IMR-90 (cell line): ENCODE data around the gene OLFML1. TPM values are rescaled to one million over a fixed set of nuclear protein-coding genes. Genes with fewer than 3 reads are reported as not detected.

ENCODE experiments used
- ATAC-seq: fragments of 200-7000 bp; cut with Tn5 transposase; 2 replicates; pipeline ENCODE4 v1.9.1; 2020; ENCODE audit warnings: low read depth, mild to moderate bottlenecking, moderate library complexity
- BruUV-seq: library from RNA; stranded (reverse); fragments of 400-500 nt; replicated peaks from 2 replicates; lab custom pipeline; 2021; lab: Mats Ljungman, UMichigan
- CTCF ChIA-PET: fragments of 300-600 bp; formaldehyde crosslinking; extraction: SDS; loops from one replicate; lab custom pipeline; 2021; ENCODE audit warnings: antibody characterized with exemption; lab: Yijun Ruan, JAX
- POLR2A ChIA-PET: fragments of 300-600 bp; sonication (Branson Sonifier 250); formaldehyde crosslinking; loops from one replicate; lab custom pipeline; 2022; ENCODE audit warnings: antibody characterized with exemption; ENCODE audit not compliant: unreplicated experiment; lab: Charles Lee
- DNase-seq: peaks from one replicate; pipeline ENCODE4 v3.0.0; 2013
- H2AFZ ChIP-seq: replicated peaks from 2 replicates; pipeline ENCODE3; 2013; ENCODE audit warnings: low read length, mild to moderate bottlenecking; ENCODE audit not compliant: poor library complexity
- H2AK5ac ChIP-seq: 2 replicates; pipeline ENCODE4 v1.6.1; 2013; ENCODE audit warnings: low read depth, low read length, inconsistent platforms
- H2AK9ac ChIP-seq: replicated peaks from 2 replicates; pipeline ENCODE3; 2013; ENCODE audit warnings: mild to moderate bottlenecking, low read depth, low read length, moderate library complexity; ENCODE audit not compliant: poor library complexity
- H2BK120ac ChIP-seq: 2 replicates; pipeline ENCODE4 v1.6.1; 2013; ENCODE audit warnings: low read depth, low read length, inconsistent platforms
- H2BK15ac ChIP-seq: 3 replicates; pipeline ENCODE4 v1.6.1; 2013; ENCODE audit warnings: low read depth, low read length, inconsistent platforms
- H2BK20ac ChIP-seq: 2 replicates; pipeline ENCODE4 v1.6.1; 2013; ENCODE audit warnings: low read depth, mild to moderate bottlenecking, inconsistent platforms, low read length, moderate library complexity
- H2BK5ac ChIP-seq: 2 replicates; pipeline ENCODE4 v1.6.1; 2013; ENCODE audit warnings: mild to moderate bottlenecking, low read depth, low read length, inconsistent platforms; ENCODE audit not compliant: poor library complexity, severe bottlenecking
- H3K14ac ChIP-seq: replicated peaks from 2 replicates; pipeline ENCODE4 v1.6.1; 2013; ENCODE audit warnings: low read depth, low read length, inconsistent platforms
- H3K18ac ChIP-seq: 2 replicates; pipeline ENCODE4 v1.6.1; 2013; ENCODE audit warnings: low read depth, low read length, control low read depth
- H3K23ac ChIP-seq: 2 replicates; pipeline ENCODE4 v1.6.1; 2013; ENCODE audit warnings: low read depth, low read length, inconsistent platforms
- H3K27ac ChIP-seq: 2 replicates; pipeline ENCODE4 v1.5.1; 2013; ENCODE audit warnings: mild to moderate bottlenecking, control low read depth, low read length; ENCODE audit not compliant: insufficient read depth
- H3K27me3 ChIP-seq: 2 replicates; pipeline ENCODE4 v1.6.1; 2013; ENCODE audit warnings: low read length; ENCODE audit not compliant: control insufficient read depth, insufficient read depth
- H3K36me3 ChIP-seq: 2 replicates; pipeline ENCODE4 v1.6.1; 2013; ENCODE audit warnings: low read length, mixed read lengths; ENCODE audit not compliant: control insufficient read depth, insufficient read depth
- H3K4ac ChIP-seq: 2 replicates; pipeline ENCODE4 v1.6.1; 2013; ENCODE audit warnings: low read depth, low read length, inconsistent platforms
- H3K4me1 ChIP-seq: 2 replicates; pipeline ENCODE4 v1.6.1; 2013; ENCODE audit warnings: low read length, mixed read lengths; ENCODE audit not compliant: control insufficient read depth, insufficient read depth
- H3K4me2 ChIP-seq: 2 replicates; pipeline ENCODE4 v1.6.1; 2013; ENCODE audit warnings: low read depth, mild to moderate bottlenecking, control low read depth, low read length, moderate library complexity
- H3K4me3 ChIP-seq: 2 replicates; pipeline ENCODE4 v1.5.1; 2013; ENCODE audit warnings: low read depth, mild to moderate bottlenecking, control low read depth, low read length, moderate library complexity; ENCODE audit not compliant: insufficient read depth
- H3K56ac ChIP-seq: 2 replicates; pipeline ENCODE4 v1.6.1; 2013; ENCODE audit warnings: low read length, inconsistent platforms; ENCODE audit not compliant: insufficient read depth; ENCODE audit errors: extremely low read depth
- H3K79me1 ChIP-seq, 2 experiments: 2 replicates each; pipeline ENCODE4 v1.6.1; 2013; ENCODE audit warnings: low read length in 2 of 2, inconsistent platforms in 1 of 2, low read depth in 1 of 2
- H3K9ac ChIP-seq: 2 replicates; pipeline ENCODE4 v1.6.1; 2013; ENCODE audit warnings: low read depth, low read length, control low read depth
- H3K9me1 ChIP-seq: 2 replicates; pipeline ENCODE4 v1.6.1; 2013; ENCODE audit warnings: low read length, inconsistent platforms; ENCODE audit not compliant: insufficient read depth
- H3K9me3 ChIP-seq: 2 replicates; pipeline ENCODE4 v1.6.1; 2013; ENCODE audit warnings: low read length; ENCODE audit not compliant: control insufficient read depth, insufficient read depth
- H4K20me1 ChIP-seq: 2 replicates; pipeline ENCODE4 v1.6.1; 2013; ENCODE audit warnings: low read length, inconsistent platforms; ENCODE audit not compliant: insufficient read depth
- H4K5ac ChIP-seq: 2 replicates; pipeline ENCODE4 v1.6.1; 2013; ENCODE audit warnings: mild to moderate bottlenecking, low read depth, low read length, control low read depth
- H4K8ac ChIP-seq, 2 experiments: 2 replicates each; pipeline ENCODE4 v1.6.1; 2013; ENCODE audit warnings: low read depth in 2 of 2, low read length in 2 of 2, control low read depth in 1 of 2, inconsistent platforms in 1 of 2
- H4K91ac ChIP-seq: 2 replicates; pipeline ENCODE4 v1.6.1; 2013; ENCODE audit warnings: low read depth, low read length, inconsistent platforms; ENCODE audit not compliant: insufficient read depth
- BHLHE40 ChIP-seq: fragments of 150-350 bp; IDR thresholded peaks from 2 replicates; pipeline ENCODE4 v1.6.1; 2016; ENCODE audit warnings: mild to moderate bottlenecking, low read depth, low read length
- CEBPB ChIP-seq: IDR thresholded peaks from 2 replicates; pipeline ENCODE4 v1.6.1; 2012; ENCODE audit warnings: low read depth, low read length, improper control_type of control experiment
- CHD1 ChIP-seq: IDR thresholded peaks from 2 replicates; pipeline ENCODE4 v1.6.1; 2012; ENCODE audit warnings: low read depth, low read length, improper control_type of control experiment
- FOS ChIP-seq: fragments of 150-350 bp; IDR thresholded peaks from 2 replicates; pipeline ENCODE4 v1.6.1; 2016; ENCODE audit warnings: low read depth, low read length
- MAFK ChIP-seq: IDR thresholded peaks from 2 replicates; pipeline ENCODE4 v1.6.1; 2012; ENCODE audit warnings: low read depth, low read length, improper control_type of control experiment
- MAZ ChIP-seq: IDR thresholded peaks from 2 replicates; pipeline ENCODE4 v1.6.1; 2012; ENCODE audit warnings: low read depth, mild to moderate bottlenecking, low read length, improper control_type of control experiment, moderate library complexity, borderline replicate concordance
- MXI1 ChIP-seq: IDR thresholded peaks from 2 replicates; pipeline ENCODE4 v1.6.1; 2012; ENCODE audit warnings: low read depth, mild to moderate bottlenecking, low read length, moderate library complexity, borderline replicate concordance
- NFE2L2 ChIP-seq: fragments of 150-350 bp; IDR thresholded peaks from 2 replicates; pipeline ENCODE4 v1.6.1; 2016; ENCODE audit warnings: low read depth, mild to moderate bottlenecking, low read length
- POLR2A ChIP-seq: IDR thresholded peaks from 2 replicates; pipeline ENCODE4 v1.6.1; 2012; ENCODE audit warnings: mild to moderate bottlenecking, low read depth, low read length
- RAD21 ChIP-seq: IDR thresholded peaks from 2 replicates; pipeline ENCODE4 v1.6.1; 2012; ENCODE audit warnings: low read length, improper control_type of control experiment
- RCOR1 ChIP-seq: IDR thresholded peaks from 2 replicates; pipeline ENCODE4 v1.6.1; 2012; ENCODE audit warnings: mild to moderate bottlenecking, low read length, improper control_type of control experiment; ENCODE audit not compliant: insufficient replicate concordance
- RFX5 ChIP-seq: IDR thresholded peaks from 2 replicates; pipeline ENCODE4 v1.8.0; 2012; ENCODE audit warnings: low read depth, mild to moderate bottlenecking, low read length, moderate library complexity
- SMC3 ChIP-seq: fragments of 150-350 bp; IDR thresholded peaks from 2 replicates; pipeline ENCODE4 v1.6.1; 2016; ENCODE audit warnings: low read depth, mild to moderate bottlenecking, antibody characterized with exemption, low read length, moderate library complexity
- WGBS, 2 experiments: methylation state at CpG; one replicate each; pipeline versions ENCODE4 v1.1.5 to v1.1.7; 2013; ENCODE audit warnings: missing lambda C conversion rate in 2 of 2; ENCODE audit not compliant: insufficient read length in 1 of 2; ENCODE audit errors: extremely low coverage in 2 of 2; 5-methylcytosine and 5-hydroxymethylcytosine counted together
- dilution Hi-C: fragments of 300-500 bp; cut with HindIII; formaldehyde crosslinking; loops from one replicate; pipeline ENCODE4 v1.14.3; 2018; ENCODE audit warnings: low sequenced_read_pairs; ENCODE audit not compliant: unreplicated experiment
- in situ Hi-C: fragments of 300-500 bp; cut with MboI; formaldehyde crosslinking; loops from 3 replicates; pipeline ENCODE4 v1.14.3; 2019; ENCODE audit warnings: low sequenced_read_pairs, inconsistent platforms, mixed read lengths
- intact Hi-C: fragments of 100-400 bp; cut with micrococcal nuclease; formaldehyde crosslinking; loops from 2 replicates; pipeline ENCODE4 v1.10.0; 2022
- polyA plus RNA-seq, 3 experiments: library from polyadenylated mRNA; depleted of rRNA; stranded (reverse); fragments of >200 nt; gene quantifications; 2 replicates each; pipeline ENCODE4 v1.2.3, GENCODE V29; 2012; ENCODE audit warnings: low replicate concordance in 1 of 3
- total RNA-seq: library from RNA; depleted of rRNA; stranded (reverse); fragments of >200 nt; gene quantifications from 2 replicates; pipeline ENCODE4 v1.2.3, GENCODE V29; 2012
- TF ChIP-seq, protein P1 (sequence below): fragments of 150-350 bp; IDR thresholded peaks from 2 replicates; pipeline ENCODE4 v1.6.1; 2016; ENCODE audit warnings: low read depth, mild to moderate bottlenecking, low read length, moderate library complexity, borderline replicate concordance
- TF ChIP-seq, protein P2 (sequence below): conservative IDR thresholded peaks from 2 replicates; pipeline ENCODE4 v1.5.1; 2012; ENCODE audit warnings: mild to moderate bottlenecking, low read depth, low read length, improper control_type of control experiment
- TF ChIP-seq, protein P3 (sequence below): fragments of 150-350 bp; IDR thresholded peaks from 2 replicates; pipeline ENCODE4 v1.6.1; 2017; ENCODE audit warnings: mild to moderate bottlenecking, antibody characterized with exemption, low read length, low read depth

Gene OLFML1
- total and polyA plus RNA-seq, 2 of the 4 experiments (the other 2 are of a cell fraction) = 0.10 to 0.18 TPM

DNA sequence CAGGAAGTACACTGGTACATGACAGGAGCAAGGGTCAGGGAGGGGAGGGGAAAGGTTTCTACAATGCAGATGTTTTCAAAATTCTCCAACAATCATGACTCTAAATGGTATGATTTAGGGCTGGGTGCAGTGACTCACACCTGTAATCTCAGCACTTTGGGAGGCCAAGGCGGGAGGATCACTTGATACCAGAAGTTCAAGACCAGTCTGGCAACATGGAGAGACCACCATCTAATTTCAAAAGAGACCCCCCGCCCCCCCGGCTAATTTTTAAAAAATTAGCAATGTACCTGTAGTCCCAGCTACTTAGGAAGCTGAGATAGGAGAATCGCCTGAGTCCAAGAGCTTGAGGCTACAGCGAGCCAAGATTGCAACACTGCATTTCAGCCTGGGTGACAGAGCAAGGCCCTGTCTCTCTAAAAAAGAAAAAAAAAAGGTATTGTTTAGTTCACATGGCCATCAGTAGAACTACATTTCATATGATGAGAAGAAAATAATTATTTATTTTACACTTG lies 15.9 kb upstream of the OLFML1 start:
- no peak overlapping the region for H2AFZ ChIP-seq
- CTCF ChIA-PET = no interaction called here
- 61% methylated on average over 2 of the region's 5 CpGs; no CpG with 5 or more reads in 1 of the 2 experiments for WGBS, 2 experiments

More for the DNA sequence above, 15.9 kb upstream of the OLFML1 start:
- no peaks in the 10 kb centered on the region for H3K27me3 ChIP-seq
- TF ChIP-seq RAD21 (no peak), RFX5 (no peak), MXI1 (no peak), FOS (no peak), MAFK (no peak), BHLHE40 (no peak), RCOR1 (no peak), MAZ (no peak), POLR2A (no peak), CEBPB (no peak), NFE2L2 (no peak), SMC3 (no peak), CHD1 (no peak)
- TF ChIP-seq, protein P1, sequence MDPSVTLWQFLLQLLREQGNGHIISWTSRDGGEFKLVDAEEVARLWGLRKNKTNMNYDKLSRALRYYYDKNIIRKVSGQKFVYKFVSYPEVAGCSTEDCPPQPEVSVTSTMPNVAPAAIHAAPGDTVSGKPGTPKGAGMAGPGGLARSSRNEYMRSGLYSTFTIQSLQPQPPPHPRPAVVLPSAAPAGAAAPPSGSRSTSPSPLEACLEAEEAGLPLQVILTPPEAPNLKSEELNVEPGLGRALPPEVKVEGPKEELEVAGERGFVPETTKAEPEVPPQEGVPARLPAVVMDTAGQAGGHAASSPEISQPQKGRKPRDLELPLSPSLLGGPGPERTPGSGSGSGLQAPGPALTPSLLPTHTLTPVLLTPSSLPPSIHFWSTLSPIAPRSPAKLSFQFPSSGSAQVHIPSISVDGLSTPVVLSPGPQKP = no peak
- TF ChIP-seq, protein P2, sequence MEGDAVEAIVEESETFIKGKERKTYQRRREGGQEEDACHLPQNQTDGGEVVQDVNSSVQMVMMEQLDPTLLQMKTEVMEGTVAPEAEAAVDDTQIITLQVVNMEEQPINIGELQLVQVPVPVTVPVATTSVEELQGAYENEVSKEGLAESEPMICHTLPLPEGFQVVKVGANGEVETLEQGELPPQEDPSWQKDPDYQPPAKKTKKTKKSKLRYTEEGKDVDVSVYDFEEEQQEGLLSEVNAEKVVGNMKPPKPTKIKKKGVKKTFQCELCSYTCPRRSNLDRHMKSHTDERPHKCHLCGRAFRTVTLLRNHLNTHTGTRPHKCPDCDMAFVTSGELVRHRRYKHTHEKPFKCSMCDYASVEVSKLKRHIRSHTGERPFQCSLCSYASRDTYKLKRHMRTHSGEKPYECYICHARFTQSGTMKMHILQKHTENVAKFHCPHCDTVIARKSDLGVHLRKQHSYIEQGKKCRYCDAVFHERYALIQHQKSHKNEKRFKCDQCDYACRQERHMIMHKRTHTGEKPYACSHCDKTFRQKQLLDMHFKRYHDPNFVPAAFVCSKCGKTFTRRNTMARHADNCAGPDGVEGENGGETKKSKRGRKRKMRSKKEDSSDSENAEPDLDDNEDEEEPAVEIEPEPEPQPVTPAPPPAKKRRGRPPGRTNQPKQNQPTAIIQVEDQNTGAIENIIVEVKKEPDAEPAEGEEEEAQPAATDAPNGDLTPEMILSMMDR = no peak
- TF ChIP-seq, protein P3, sequence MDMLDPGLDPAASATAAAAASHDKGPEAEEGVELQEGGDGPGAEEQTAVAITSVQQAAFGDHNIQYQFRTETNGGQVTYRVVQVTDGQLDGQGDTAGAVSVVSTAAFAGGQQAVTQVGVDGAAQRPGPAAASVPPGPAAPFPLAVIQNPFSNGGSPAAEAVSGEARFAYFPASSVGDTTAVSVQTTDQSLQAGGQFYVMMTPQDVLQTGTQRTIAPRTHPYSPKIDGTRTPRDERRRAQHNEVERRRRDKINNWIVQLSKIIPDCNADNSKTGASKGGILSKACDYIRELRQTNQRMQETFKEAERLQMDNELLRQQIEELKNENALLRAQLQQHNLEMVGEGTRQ = no peak
- in situ Hi-C loops (no loop called here), intact Hi-C loops (no loop called here), dilution Hi-C loops (no loop called here)
- H4K20me1 ChIP-seq = no peaks in the 10 kb centered on the region
- no peak overlapping the region for H3K9ac ChIP-seq
- no peak overlapping the region for H2BK15ac ChIP-seq
- no peak overlapping the region for H2AK9ac ChIP-seq
- no peak overlapping the region for H2BK5ac ChIP-seq
- H2BK20ac ChIP-seq = no peak overlapping the region
- H2AK5ac ChIP-seq = no peak overlapping the region
- no peak overlapping the region for H3K4me2 ChIP-seq
- H3K23ac ChIP-seq = no peak overlapping the region
- H4K5ac ChIP-seq = no peak overlapping the region
- ATAC-seq (no peak), DNase-seq (no peak)
- H3K9me1 ChIP-seq = no peaks in the 10 kb centered on the region
- no peak overlapping the region for H3K14ac ChIP-seq
- H3K36me3 ChIP-seq = no peaks in the 10 kb centered on the region
- no peak overlapping the region for H2BK120ac ChIP-seq
- POLR2A ChIA-PET = interaction anchor here (0.6 kb wide), 1 partner anchor 43 kb away, joined by 12 read pairs; no protein-coding TSS in a partner anchor
- H3K9me3 ChIP-seq = no peaks in the 10 kb centered on the region
- H3K56ac ChIP-seq = no peak overlapping the region
- H3K4ac ChIP-seq = no peak overlapping the region
- H3K79me1 ChIP-seq = no peaks in the 10 kb centered on the region
- no TSS peak for BruUV-seq
- no peak overlapping the region for H3K27ac ChIP-seq
- no peaks in the 10 kb centered on the region for H3K4me1 ChIP-seq
- H3K18ac ChIP-seq = no peak overlapping the region
- H3K4me3 ChIP-seq = no peak overlapping the region
- no peak overlapping the region for H4K8ac ChIP-seq
- no peak overlapping the region for H4K91ac ChIP-seq
